WTC11 (cell line): ENCODE results near the gene CCDC87. TPM values are rescaled to one million over a fixed set of nuclear protein-coding genes. Genes with fewer than 3 reads are reported as not detected.

Source experiments
- ATAC-seq: fragments of 200-7000 bp; cut with Tn5 transposase; 2 replicates; pipeline ENCODE4 v1.10.0; 2021; ENCODE audit warnings: mild to moderate bottlenecking, moderate library complexity
- CTCF ChIA-PET: fragments of 300-600 bp; sonication (Branson Sonifier 250); formaldehyde crosslinking; loops from one replicate; lab custom pipeline; 2021; ENCODE audit warnings: antibody characterized with exemption; lab: Charles Lee
- POLR2A ChIA-PET: fragments of 350-600 bp; sonication (Branson Sonifier 250); formaldehyde crosslinking; loops from one replicate; lab custom pipeline; 2021; ENCODE audit warnings: antibody characterized with exemption; lab: Charles Lee
- DNase-seq: peaks from one replicate; pipeline ENCODE4 v3.0.0; 2021; ENCODE audit warnings: low spot score
- H3K27ac Mint-ChIP-seq: 2 replicates; pipeline ENCODE4 v1.8.0; 2021; ENCODE audit warnings: mixed read lengths
- H3K27me3 Mint-ChIP-seq: 2 replicates; pipeline ENCODE4 v1.8.0; 2021; ENCODE audit warnings: low read depth, mild to moderate bottlenecking, moderate library complexity, mixed read lengths
- H3K36me3 Mint-ChIP-seq: 2 replicates; pipeline ENCODE4 v1.8.0; 2021; ENCODE audit warnings: mixed read lengths
- H3K4me1 Mint-ChIP-seq: 2 replicates; pipeline ENCODE4 v1.8.0; 2022; ENCODE audit warnings: mixed read lengths
- H3K4me3 Mint-ChIP-seq: 2 replicates; pipeline ENCODE4 v1.8.0; 2021; ENCODE audit warnings: mild to moderate bottlenecking, moderate library complexity, mixed read lengths
- H3K9me3 Mint-ChIP-seq: 2 replicates; pipeline ENCODE4 v1.8.0; 2021; ENCODE audit warnings: mixed read lengths
- CREB1 ChIP-seq: sonication (generic); formaldehyde crosslinking; IDR thresholded peaks from 2 replicates; pipeline ENCODE4 v1.8.0; 2023; ENCODE audit warnings: mild to moderate bottlenecking, missing genetic modification reagents
- CREM ChIP-seq: sonication (generic); formaldehyde crosslinking; IDR thresholded peaks from 2 replicates; pipeline ENCODE4 v1.8.1; 2022; ENCODE audit warnings: mild to moderate bottlenecking, missing genetic modification reagents, moderate library complexity
- GABPB1 ChIP-seq: sonication (generic); formaldehyde crosslinking; IDR thresholded peaks from 2 replicates; pipeline ENCODE4 v1.8.1; 2023; ENCODE audit warnings: mild to moderate bottlenecking, missing genetic modification reagents
- GTF2I ChIP-seq: fragments of 250-450 bp; sonication (Bioruptor Pico); conservative IDR thresholded peaks from 2 replicates; pipeline ENCODE4 v1.4.0; 2021; ENCODE audit warnings: mild to moderate bottlenecking
- HMGA2 ChIP-seq: fragments of 250-450 bp; sonication (Bioruptor Pico); IDR thresholded peaks from 2 replicates; pipeline ENCODE4 v1.4.0; 2021; ENCODE audit warnings: mild to moderate bottlenecking, moderate library complexity
- JAZF1 ChIP-seq: fragments of 250-450 bp; sonication (Bioruptor Pico); IDR thresholded peaks from 2 replicates; pipeline ENCODE4 v1.9.0; 2021; ENCODE audit warnings: moderate library complexity, mild to moderate bottlenecking, inconsistent platforms
- JUN ChIP-seq: sonication (generic); formaldehyde crosslinking; IDR thresholded peaks from 2 replicates; pipeline ENCODE4 v1.8.0; 2023; ENCODE audit warnings: mild to moderate bottlenecking, missing genetic modification reagents
- MXD4 ChIP-seq: fragments of 250-450 bp; sonication (Bioruptor Pico); IDR thresholded peaks from 2 replicates; pipeline ENCODE4 v1.8.0; 2021; ENCODE audit warnings: mild to moderate bottlenecking, moderate library complexity, borderline replicate concordance
- NR1H2 ChIP-seq: sonication (generic); formaldehyde crosslinking; IDR thresholded peaks from 2 replicates; pipeline ENCODE4 v1.9.0; 2021; ENCODE audit warnings: mild to moderate bottlenecking, moderate library complexity, missing genetic modification reagents
- OVOL2 ChIP-seq: fragments of 250-450 bp; sonication (Bioruptor Pico); IDR thresholded peaks from 2 replicates; pipeline ENCODE4 v1.9.0; 2021; ENCODE audit warnings: mild to moderate bottlenecking, borderline replicate concordance
- RELA ChIP-seq: sonication (generic); formaldehyde crosslinking; IDR thresholded peaks from 2 replicates; pipeline ENCODE4 v1.8.1; 2022; ENCODE audit warnings: missing genetic modification reagents, mild to moderate bottlenecking, borderline replicate concordance
- TCF7 ChIP-seq: sonication (generic); formaldehyde crosslinking; IDR thresholded peaks from 2 replicates; pipeline ENCODE4 v1.8.0; 2022; ENCODE audit warnings: mild to moderate bottlenecking, low read depth, missing genetic modification reagents, moderate library complexity
- TEAD1 ChIP-seq: sonication (generic); formaldehyde crosslinking; IDR thresholded peaks from 2 replicates; pipeline ENCODE4 v1.8.0; 2022; ENCODE audit warnings: mild to moderate bottlenecking, missing genetic modification reagents
- ZNF263 ChIP-seq: sonication (generic); formaldehyde crosslinking; IDR thresholded peaks from 2 replicates; pipeline ENCODE4 v1.8.1; 2022; ENCODE audit warnings: low read depth, mild to moderate bottlenecking, moderate library complexity, missing genetic modification reagents
- ZNF396 ChIP-seq: fragments of 250-450 bp; sonication (Bioruptor Pico); IDR thresholded peaks from 2 replicates; pipeline ENCODE4 v1.8.0; 2021; ENCODE audit warnings: mild to moderate bottlenecking, moderate library complexity, borderline replicate concordance
- ZNF416 ChIP-seq: fragments of 250-450 bp; sonication (Bioruptor Pico); IDR thresholded peaks from 2 replicates; pipeline ENCODE4 v1.9.0; 2021; ENCODE audit warnings: mild to moderate bottlenecking, inconsistent platforms
- total RNA-seq: library from RNA; stranded (reverse); gene quantifications from 3 replicates; pipeline ENCODE4 v1.2.3, GENCODE V29; 2021
- TF ChIP-seq, protein P1 (sequence below): sonication (generic); formaldehyde crosslinking; IDR thresholded peaks from 2 replicates; pipeline ENCODE4 v1.8.1; 2022; ENCODE audit warnings: mild to moderate bottlenecking, missing genetic modification reagents, moderate library complexity, borderline replicate concordance
- TF ChIP-seq, protein P2 (sequence below): sonication (generic); formaldehyde crosslinking; conservative IDR thresholded peaks from 2 replicates; pipeline ENCODE4 v1.8.1; 2023; ENCODE audit warnings: mild to moderate bottlenecking, low read depth, missing genetic modification reagents, moderate library complexity
- TF ChIP-seq, protein P3 (sequence below): sonication (generic); formaldehyde crosslinking; IDR thresholded peaks from 2 replicates; pipeline ENCODE4 v1.8.0; 2022; ENCODE audit warnings: mild to moderate bottlenecking, missing genetic modification reagents
- TF ChIP-seq, protein P4 (sequence below): sonication (generic); formaldehyde crosslinking; IDR thresholded peaks from 2 replicates; pipeline ENCODE4 v1.8.1; 2022; ENCODE audit warnings: mild to moderate bottlenecking, moderate library complexity, missing genetic modification reagents

The CCDC87 gene
- total RNA-seq, 1 experiment from 2014 or later, result 0.85 TPM

DNA sequence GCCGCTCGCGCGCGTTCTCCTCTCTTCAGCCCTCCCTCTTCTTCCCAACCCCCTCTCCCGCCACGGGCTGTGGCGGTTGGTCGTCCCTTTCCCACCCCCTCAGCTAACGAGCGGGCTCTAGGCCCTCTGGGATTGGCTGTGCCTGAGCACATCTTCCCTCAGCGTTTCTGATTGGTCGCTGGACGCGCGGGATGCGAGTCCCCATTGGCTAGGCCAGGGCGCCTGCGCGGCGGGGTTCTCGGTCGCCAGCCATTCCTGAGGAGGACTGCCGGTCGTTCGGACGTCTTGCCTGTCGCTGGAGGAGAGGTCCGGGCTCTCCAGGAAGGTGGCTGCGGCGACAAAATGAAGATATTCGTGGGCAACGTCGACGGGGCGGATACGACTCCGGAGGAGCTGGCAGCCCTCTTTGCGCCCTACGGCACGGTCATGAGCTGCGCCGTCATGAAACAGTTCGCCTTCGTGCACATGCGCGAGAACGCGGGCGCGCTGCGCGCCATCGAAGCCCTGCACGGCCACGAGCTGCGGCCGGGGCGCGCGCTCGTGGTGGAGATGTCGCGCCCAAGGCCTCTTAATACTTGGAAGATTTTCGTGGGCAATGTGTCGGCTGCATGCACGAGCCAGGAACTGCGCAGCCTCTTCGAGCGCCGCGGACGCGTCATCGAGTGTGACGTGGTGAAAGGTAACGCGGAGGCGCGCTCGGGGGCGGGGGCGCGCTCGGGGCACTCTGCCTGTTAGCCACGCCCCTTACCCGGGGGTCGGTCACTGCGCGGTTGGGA is 23.7 kb upstream of the CCDC87 start, which contains the start of gene RBM14 (continued):
- peak; percentile 17 for TF ChIP-seq GABPB1 (CRISPR knock-in tag)
- TF ChIP-seq, protein P1, sequence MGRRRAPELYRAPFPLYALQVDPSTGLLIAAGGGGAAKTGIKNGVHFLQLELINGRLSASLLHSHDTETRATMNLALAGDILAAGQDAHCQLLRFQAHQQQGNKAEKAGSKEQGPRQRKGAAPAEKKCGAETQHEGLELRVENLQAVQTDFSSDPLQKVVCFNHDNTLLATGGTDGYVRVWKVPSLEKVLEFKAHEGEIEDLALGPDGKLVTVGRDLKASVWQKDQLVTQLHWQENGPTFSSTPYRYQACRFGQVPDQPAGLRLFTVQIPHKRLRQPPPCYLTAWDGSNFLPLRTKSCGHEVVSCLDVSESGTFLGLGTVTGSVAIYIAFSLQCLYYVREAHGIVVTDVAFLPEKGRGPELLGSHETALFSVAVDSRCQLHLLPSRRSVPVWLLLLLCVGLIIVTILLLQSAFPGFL, result peak; percentile 76; the same call in 1 of the 2 replicates

DNA sequence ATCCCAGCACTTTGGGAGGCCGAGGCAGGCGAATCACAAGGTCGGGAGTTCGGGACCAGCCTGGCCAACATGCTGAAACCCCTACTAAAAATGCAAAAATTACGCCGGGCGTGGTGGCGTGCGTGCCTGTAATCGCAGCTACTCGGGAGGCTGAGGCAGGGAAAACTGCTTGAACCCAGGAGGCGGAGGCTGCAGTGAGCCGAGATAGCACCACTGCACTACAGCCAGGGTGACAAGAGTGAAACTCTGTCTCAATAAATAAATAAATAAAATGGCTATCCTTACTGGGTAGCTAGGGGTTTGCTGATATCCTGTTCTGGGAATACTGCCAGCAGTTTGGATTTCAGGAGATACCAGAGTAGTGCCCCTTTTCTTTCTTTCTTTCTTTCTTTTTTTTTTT is 21.2 kb upstream of the CCDC87 start:
- DNase-seq, result no peak
- ATAC-seq, result no peak
- no peaks in the 10 kb centered on the region for H3K27me3 Mint-ChIP-seq
- no peak overlapping the region for H3K4me3 Mint-ChIP-seq
- H3K4me1 Mint-ChIP-seq, result peaks cover 16% of the 10 kb centered on the region
- H3K9me3 Mint-ChIP-seq, result peaks cover 5% of the 10 kb centered on the region
- ChIA-PET CTCF (interaction anchor here (0.6 to 0.9 kb wide), 2 partner anchors 22 to 23 kb away, joined by 4 read pairs; partner anchors contain the start of genes CCDC87 and CCS), POLR2A (interaction anchor here (0.7 kb wide), 1 partner anchor 10 kb away, joined by 5 read pairs; no protein-coding TSS in a partner anchor)
- TF ChIP-seq HMGA2 (CRISPR knock-in tag) (no peak), MXD4 (no peak), CREM (CRISPR knock-in tag) (no peak), ZNF416 (CRISPR knock-in tag) (no peak)
- TF ChIP-seq, protein P2, sequence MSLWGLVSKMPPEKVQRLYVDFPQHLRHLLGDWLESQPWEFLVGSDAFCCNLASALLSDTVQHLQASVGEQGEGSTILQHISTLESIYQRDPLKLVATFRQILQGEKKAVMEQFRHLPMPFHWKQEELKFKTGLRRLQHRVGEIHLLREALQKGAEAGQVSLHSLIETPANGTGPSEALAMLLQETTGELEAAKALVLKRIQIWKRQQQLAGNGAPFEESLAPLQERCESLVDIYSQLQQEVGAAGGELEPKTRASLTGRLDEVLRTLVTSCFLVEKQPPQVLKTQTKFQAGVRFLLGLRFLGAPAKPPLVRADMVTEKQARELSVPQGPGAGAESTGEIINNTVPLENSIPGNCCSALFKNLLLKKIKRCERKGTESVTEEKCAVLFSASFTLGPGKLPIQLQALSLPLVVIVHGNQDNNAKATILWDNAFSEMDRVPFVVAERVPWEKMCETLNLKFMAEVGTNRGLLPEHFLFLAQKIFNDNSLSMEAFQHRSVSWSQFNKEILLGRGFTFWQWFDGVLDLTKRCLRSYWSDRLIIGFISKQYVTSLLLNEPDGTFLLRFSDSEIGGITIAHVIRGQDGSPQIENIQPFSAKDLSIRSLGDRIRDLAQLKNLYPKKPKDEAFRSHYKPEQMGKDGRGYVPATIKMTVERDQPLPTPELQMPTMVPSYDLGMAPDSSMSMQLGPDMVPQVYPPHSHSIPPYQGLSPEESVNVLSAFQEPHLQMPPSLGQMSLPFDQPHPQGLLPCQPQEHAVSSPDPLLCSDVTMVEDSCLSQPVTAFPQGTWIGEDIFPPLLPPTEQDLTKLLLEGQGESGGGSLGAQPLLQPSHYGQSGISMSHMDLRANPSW (CRISPR knock-in tag), result no peak
- peaks cover 25% of the 10 kb centered on the region for H3K36me3 Mint-ChIP-seq
- no peak overlapping the region for H3K27ac Mint-ChIP-seq

DNA sequence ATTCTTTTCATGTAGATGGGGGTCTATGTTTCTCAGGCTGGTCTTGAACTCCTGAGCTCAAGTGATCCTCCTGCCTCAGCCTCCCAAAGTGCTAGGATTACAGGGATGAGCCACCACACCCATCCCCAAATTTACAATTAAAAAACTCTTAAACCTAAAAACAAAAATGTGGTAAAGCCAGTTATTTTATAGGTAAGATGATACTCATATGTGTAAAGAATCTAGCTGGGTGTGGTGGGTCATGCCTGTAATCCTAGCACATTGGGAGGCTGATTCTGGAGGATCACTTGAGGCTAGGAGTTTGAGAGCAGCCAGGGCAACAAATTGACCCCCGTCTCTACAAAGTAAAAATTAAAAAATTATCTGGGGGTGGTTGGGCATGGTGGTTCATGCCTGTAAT is 19.6 kb upstream of the CCDC87 start:
- ChIA-PET POLR2A (interaction anchor here (1.7 kb wide), 1 partner anchor 26 kb away, joined by 6 read pairs; the partner anchor contains the start of gene RBM4), CTCF (interaction anchor here (1.3 to 1.6 kb wide), 2 partner anchors 20 to 67 kb away, joined by 4 read pairs; partner anchors contain the start of genes CCDC87, CCS and ZDHHC24)
- no peak for ATAC-seq
- Mint-ChIP-seq H3K36me3 (peaks cover 9% of the 10 kb centered on the region), H3K27me3 (no peaks in the 10 kb centered on the region; the same call in 1 of the 2 replicates), H3K4me3 (no peak overlapping the region), H3K9me3 (peaks cover 5% of the 10 kb centered on the region), H3K4me1 (peaks cover 2% of the 10 kb centered on the region; the same call in 1 of the 2 replicates), H3K27ac (no peak overlapping the region)
- DNase-seq, result no peak
- TF ChIP-seq OVOL2 (CRISPR knock-in tag) (no peak), RELA (no peak), NR1H2 (no peak), ZNF263 (CRISPR knock-in tag) (no peak), TCF7 (CRISPR knock-in tag) (no peak), CREB1 (no peak), ZNF396 (CRISPR knock-in tag) (no peak), TEAD1 (CRISPR knock-in tag) (no peak), GTF2I (no peak), JAZF1 (no peak), JUN (CRISPR knock-in tag) (no peak)
- TF ChIP-seq, protein P2 (CRISPR knock-in tag), result no peak
- TF ChIP-seq, protein P3, sequence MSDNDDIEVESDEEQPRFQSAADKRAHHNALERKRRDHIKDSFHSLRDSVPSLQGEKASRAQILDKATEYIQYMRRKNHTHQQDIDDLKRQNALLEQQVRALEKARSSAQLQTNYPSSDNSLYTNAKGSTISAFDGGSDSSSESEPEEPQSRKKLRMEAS (CRISPR knock-in tag), result no peak
- TF ChIP-seq, protein P4, sequence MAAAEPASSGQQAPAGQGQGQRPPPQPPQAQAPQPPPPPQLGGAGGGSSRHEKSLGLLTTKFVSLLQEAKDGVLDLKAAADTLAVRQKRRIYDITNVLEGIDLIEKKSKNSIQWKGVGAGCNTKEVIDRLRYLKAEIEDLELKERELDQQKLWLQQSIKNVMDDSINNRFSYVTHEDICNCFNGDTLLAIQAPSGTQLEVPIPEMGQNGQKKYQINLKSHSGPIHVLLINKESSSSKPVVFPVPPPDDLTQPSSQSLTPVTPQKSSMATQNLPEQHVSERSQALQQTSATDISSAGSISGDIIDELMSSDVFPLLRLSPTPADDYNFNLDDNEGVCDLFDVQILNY, result no peak
